IPS-18a (cell line): Measurements from ENCODE around the gene FBXW4.

ENCODE experiments used
- H3K27ac ChIP-seq: one replicate; pipeline ENCODE4 v1.5.1; 2013; ENCODE audit warnings: low read length
- H3K27me3 ChIP-seq: one replicate; pipeline ENCODE4 v1.6.1; 2013; ENCODE audit warnings: mild to moderate bottlenecking, low read length; ENCODE audit not compliant: control insufficient read depth, insufficient read depth
- H3K36me3 ChIP-seq: one replicate; pipeline ENCODE4 v1.6.1; 2013; ENCODE audit warnings: low read depth, low read length; ENCODE audit not compliant: control insufficient read depth
- H3K4me1 ChIP-seq: one replicate; pipeline ENCODE4 v1.6.1; 2013; ENCODE audit warnings: low read depth, low read length; ENCODE audit not compliant: control insufficient read depth
- H3K4me3 ChIP-seq: one replicate; pipeline ENCODE4 v1.5.1; 2013; ENCODE audit warnings: low read length
- H3K9ac ChIP-seq: one replicate; pipeline ENCODE4 v1.6.1; 2013; ENCODE audit warnings: mild to moderate bottlenecking, low read length, moderate library complexity
- H3K9me3 ChIP-seq: one replicate; pipeline ENCODE4 v1.6.1; 2013; ENCODE audit warnings: low read depth, low read length; ENCODE audit not compliant: control insufficient read depth

The FBXW4 gene

GRCh38 chr10:101693978-101694673 lies 844 bp downstream of the FBXW4 start:
- peak overlapping the region; percentile 93 for H3K4me3 ChIP-seq

GRCh38 chr10:101693651-101693977 lies 1.4 kb downstream of the FBXW4 start:
- H3K27ac ChIP-seq = peak overlapping the region; percentile 70
- H3K27me3 ChIP-seq = peaks cover 4% of the 10 kb centered on the region
- peaks cover 24% of the 10 kb centered on the region for H3K4me1 ChIP-seq
- no peaks in the 10 kb centered on the region for H3K36me3 ChIP-seq
- H3K9me3 ChIP-seq = no peaks in the 10 kb centered on the region
- H3K4me3 ChIP-seq = peak overlapping the region; percentile 93
- H3K9ac ChIP-seq = peak overlapping the region; percentile 90

More at GRCh38 chr10:101693978-101694673, 844 bp downstream of the FBXW4 start:
- Histone ChIP-seq H3K9ac (peak overlapping the region; percentile 90), H3K4me1 (peaks cover 24% of the 10 kb centered on the region), H3K27ac (peak overlapping the region; percentile 71), H3K9me3 (no peaks in the 10 kb centered on the region), H3K36me3 (no peaks in the 10 kb centered on the region), H3K27me3 (peaks cover 4% of the 10 kb centered on the region)

- Histone ChIP-seq H3K9ac (no peak overlapping the region), H3K4me3 (no peak overlapping the region), H3K27ac (no peak overlapping the region), H3K36me3 (no peaks in the 10 kb centered on the region), H3K4me1 (peaks cover 24% of the 10 kb centered on the region), H3K27me3 (peaks cover 4% of the 10 kb centered on the region), H3K9me3 (no peaks in the 10 kb centered on the region)
These were observed 3.9 kb downstream of the FBXW4 start for GRCh38 chr10:101691081-101691480.

GRCh38 chr10:101690461-101690860 lies 4.5 kb downstream of the FBXW4 start:
- Histone ChIP-seq H3K4me1 (peaks cover 22% of the 10 kb centered on the region), H3K9me3 (no peaks in the 10 kb centered on the region), H3K4me3 (no peak overlapping the region), H3K36me3 (no peaks in the 10 kb centered on the region), H3K9ac (no peak overlapping the region), H3K27ac (no peak overlapping the region), H3K27me3 (peaks cover 2% of the 10 kb centered on the region)

GRCh38 chr10:101687071-101687658 lies 7.8 kb downstream of the FBXW4 start:
- H3K4me1 ChIP-seq = peaks cover 23% of the 10 kb centered on the region
- H3K36me3 ChIP-seq = no peaks in the 10 kb centered on the region
- no peaks in the 10 kb centered on the region for H3K27me3 ChIP-seq
- H3K4me3 ChIP-seq = no peak overlapping the region
- no peaks in the 10 kb centered on the region for H3K9me3 ChIP-seq
- no peak overlapping the region for H3K27ac ChIP-seq
- H3K9ac ChIP-seq = no peak overlapping the region

GRCh38 chr10:101686133-101686925 lies 8.6 kb downstream of the FBXW4 start:
- Histone ChIP-seq H3K27ac (no peak overlapping the region), H3K36me3 (no peaks in the 10 kb centered on the region), H3K9me3 (no peaks in the 10 kb centered on the region), H3K4me1 (peaks cover 23% of the 10 kb centered on the region), H3K27me3 (no peaks in the 10 kb centered on the region), H3K4me3 (no peak overlapping the region), H3K9ac (no peak overlapping the region)

- H3K9me3 ChIP-seq = no peaks in the 10 kb centered on the region
- no peaks in the 10 kb centered on the region for H3K36me3 ChIP-seq
- no peak overlapping the region for H3K27ac ChIP-seq
- peaks cover 18% of the 10 kb centered on the region for H3K4me1 ChIP-seq
- H3K9ac ChIP-seq = no peak overlapping the region
- no peaks in the 10 kb centered on the region for H3K27me3 ChIP-seq
- H3K4me3 ChIP-seq = no peak overlapping the region
These were observed 10.2 kb downstream of the FBXW4 start for GRCh38 chr10:101684782-101685181.

- Histone ChIP-seq H3K9ac (no peak overlapping the region), H3K4me1 (peaks cover 17% of the 10 kb centered on the region), H3K9me3 (no peaks in the 10 kb centered on the region), H3K4me3 (no peak overlapping the region), H3K27me3 (no peaks in the 10 kb centered on the region), H3K36me3 (no peaks in the 10 kb centered on the region), H3K27ac (no peak overlapping the region)
These were observed 11.7 kb downstream of the FBXW4 start for GRCh38 chr10:101683276-101683675.

- Histone ChIP-seq H3K27ac (no peak overlapping the region), H3K4me1 (peaks cover 17% of the 10 kb centered on the region), H3K9ac (no peak overlapping the region), H3K4me3 (no peak overlapping the region), H3K36me3 (no peaks in the 10 kb centered on the region), H3K27me3 (no peaks in the 10 kb centered on the region), H3K9me3 (peaks cover under 1% of the 10 kb centered on the region)
These were observed 12.7 kb downstream of the FBXW4 start for GRCh38 chr10:101682172-101682825.

- Histone ChIP-seq H3K27ac (no peak overlapping the region), H3K9me3 (peaks cover 8% of the 10 kb centered on the region), H3K4me1 (no peaks in the 10 kb centered on the region), H3K9ac (no peak overlapping the region), H3K27me3 (no peaks in the 10 kb centered on the region), H3K36me3 (peaks cover 20% of the 10 kb centered on the region), H3K4me3 (no peak overlapping the region)
These were observed 18.4 kb downstream of the FBXW4 start for GRCh38 chr10:101676565-101676964.

GRCh38 chr10:101675115-101675514 lies 19.9 kb downstream of the FBXW4 start:
- H3K4me1 ChIP-seq = no peaks in the 10 kb centered on the region
- H3K27ac ChIP-seq = no peak overlapping the region
- H3K36me3 ChIP-seq = peaks cover 21% of the 10 kb centered on the region
- H3K9me3 ChIP-seq = peaks cover 8% of the 10 kb centered on the region
- H3K9ac ChIP-seq = no peak overlapping the region
- H3K4me3 ChIP-seq = no peak overlapping the region
- no peaks in the 10 kb centered on the region for H3K27me3 ChIP-seq
